ENCODE data around the gene PGP.

The PGP gene

GRCh38 chr16:2190659-2191445 lies 23.8 kb downstream of the PGP start:
- H2AFZ ChIP-seq (ENCODE audit: low read depth, low read length): no peak overlapping the region
- H3K4me1 ChIP-seq (ENCODE audit: insufficient read depth, low read length): peaks cover 8% of the 10 kb centered on the region
- H3K4me2 ChIP-seq (ENCODE audit: insufficient read depth, low read length): no peak overlapping the region
- no peak for TF ChIP-seq EZH2 (IDR thresholded peaks at IDR 0.05; ENCODE audit: borderline replicate concordance, low read depth, low read length, severe bottlenecking)
- TF ChIP-seq, protein P1, sequence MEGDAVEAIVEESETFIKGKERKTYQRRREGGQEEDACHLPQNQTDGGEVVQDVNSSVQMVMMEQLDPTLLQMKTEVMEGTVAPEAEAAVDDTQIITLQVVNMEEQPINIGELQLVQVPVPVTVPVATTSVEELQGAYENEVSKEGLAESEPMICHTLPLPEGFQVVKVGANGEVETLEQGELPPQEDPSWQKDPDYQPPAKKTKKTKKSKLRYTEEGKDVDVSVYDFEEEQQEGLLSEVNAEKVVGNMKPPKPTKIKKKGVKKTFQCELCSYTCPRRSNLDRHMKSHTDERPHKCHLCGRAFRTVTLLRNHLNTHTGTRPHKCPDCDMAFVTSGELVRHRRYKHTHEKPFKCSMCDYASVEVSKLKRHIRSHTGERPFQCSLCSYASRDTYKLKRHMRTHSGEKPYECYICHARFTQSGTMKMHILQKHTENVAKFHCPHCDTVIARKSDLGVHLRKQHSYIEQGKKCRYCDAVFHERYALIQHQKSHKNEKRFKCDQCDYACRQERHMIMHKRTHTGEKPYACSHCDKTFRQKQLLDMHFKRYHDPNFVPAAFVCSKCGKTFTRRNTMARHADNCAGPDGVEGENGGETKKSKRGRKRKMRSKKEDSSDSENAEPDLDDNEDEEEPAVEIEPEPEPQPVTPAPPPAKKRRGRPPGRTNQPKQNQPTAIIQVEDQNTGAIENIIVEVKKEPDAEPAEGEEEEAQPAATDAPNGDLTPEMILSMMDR (IDR thresholded peaks at IDR 0.05; ENCODE audit: borderline replicate concordance, extremely low read depth, low read length, poor library complexity, severe bottlenecking): no peak
- ATAC-seq (ENCODE audit: insufficient read depth, low read depth) (no peak), DNase-seq (no peak)
- H3K9ac ChIP-seq (ENCODE audit: low read depth, low read length): no peak overlapping the region
- no peaks in the 10 kb centered on the region for H3K36me3 ChIP-seq (ENCODE audit: insufficient read depth, low read length)
- H3K4me3 ChIP-seq (ENCODE audit: low read depth in 1 of 2, low read length in 2 of 2): no peak overlapping the region
- H3K27ac ChIP-seq (ENCODE audit: low read length): no peak overlapping the region
- H3K27me3 ChIP-seq (ENCODE audit: insufficient read depth, low read length, poor library complexity): peaks cover 22% of the 10 kb centered on the region
- peaks cover 16% of the 10 kb centered on the region for H4K20me1 ChIP-seq (ENCODE audit: insufficient read depth, low read length)
- no peaks in the 10 kb centered on the region for H3K79me2 ChIP-seq (ENCODE audit: insufficient read depth, low read length)
- no peaks in the 10 kb centered on the region for H3K9me3 ChIP-seq (ENCODE audit: insufficient read depth, low read length, severe bottlenecking)

- DNase-seq (no peak), ATAC-seq (ENCODE audit: insufficient read depth, low read depth) (no peak)
- peaks cover under 1% of the 10 kb centered on the region; the same call in 1 of the 2 replicates for H3K4me1 ChIP-seq (ENCODE audit: insufficient read depth, low read length)
- H3K4me3 ChIP-seq (ENCODE audit: low read depth in 1 of 2, low read length in 2 of 2): no peak overlapping the region
- no peaks in the 10 kb centered on the region for H3K9me3 ChIP-seq (ENCODE audit: insufficient read depth, low read length, severe bottlenecking)
- H4K20me1 ChIP-seq (ENCODE audit: insufficient read depth, low read length): peaks cover 10% of the 10 kb centered on the region
- H3K4me2 ChIP-seq (ENCODE audit: insufficient read depth, low read length): no peak overlapping the region
- no peaks in the 10 kb centered on the region for H3K36me3 ChIP-seq (ENCODE audit: insufficient read depth, low read length)
- peaks cover 15% of the 10 kb centered on the region for H3K27me3 ChIP-seq (ENCODE audit: insufficient read depth, low read length, poor library complexity)
- TF ChIP-seq, protein P1 (IDR thresholded peaks at IDR 0.05; ENCODE audit: borderline replicate concordance, extremely low read depth, low read length, poor library complexity, severe bottlenecking): no peak
- TF ChIP-seq EZH2 (IDR thresholded peaks at IDR 0.05; ENCODE audit: borderline replicate concordance, low read depth, low read length, severe bottlenecking): no peak
- no peak overlapping the region for H3K27ac ChIP-seq (ENCODE audit: low read length)
- no peak overlapping the region for H3K9ac ChIP-seq (ENCODE audit: low read depth, low read length)
- H3K79me2 ChIP-seq (ENCODE audit: insufficient read depth, low read length): no peaks in the 10 kb centered on the region
- H2AFZ ChIP-seq (ENCODE audit: low read depth, low read length): no peak overlapping the region
Observed at GRCh38 chr16:2190002-2190658, 24.5 kb downstream of the PGP start.

GRCh38 chr16:2189252-2189893 lies 25.3 kb downstream of the PGP start:
- Histone ChIP-seq H3K9ac (ENCODE audit: low read depth, low read length) (no peak overlapping the region), H3K9me3 (ENCODE audit: insufficient read depth, low read length, severe bottlenecking) (no peaks in the 10 kb centered on the region), H3K4me2 (ENCODE audit: insufficient read depth, low read length) (no peak overlapping the region), H3K4me3 (ENCODE audit: low read depth in 1 of 2, low read length in 2 of 2) (no peak overlapping the region), H4K20me1 (ENCODE audit: insufficient read depth, low read length) (peaks cover 5% of the 10 kb centered on the region; the same call in 1 of the 2 replicates), H2AFZ (ENCODE audit: low read depth, low read length) (no peak overlapping the region), H3K4me1 (ENCODE audit: insufficient read depth, low read length) (no peaks in the 10 kb centered on the region), H3K79me2 (ENCODE audit: insufficient read depth, low read length) (no peaks in the 10 kb centered on the region), H3K27ac (ENCODE audit: low read length) (no peak overlapping the region), H3K27me3 (ENCODE audit: insufficient read depth, low read length, poor library complexity) (peaks cover 8% of the 10 kb centered on the region), H3K36me3 (ENCODE audit: insufficient read depth, low read length) (no peaks in the 10 kb centered on the region)
- DNase-seq (no peak), ATAC-seq (ENCODE audit: insufficient read depth, low read depth) (no peak)
- TF ChIP-seq, protein P1 (IDR thresholded peaks at IDR 0.05; ENCODE audit: borderline replicate concordance, extremely low read depth, low read length, poor library complexity, severe bottlenecking): no peak
- no peak for TF ChIP-seq EZH2 (IDR thresholded peaks at IDR 0.05; ENCODE audit: borderline replicate concordance, low read depth, low read length, severe bottlenecking)

Measured in DND-41 (cell line).